Lower lobe of right lung (tissue), 2 donors: Measurements from ENCODE around the gene FAM170B. TPM values are rescaled to one million over a fixed set of nuclear protein-coding genes. Genes with fewer than 3 reads are reported as not detected.

ENCODE experiments used
- ATAC-seq, 2 donors: fragments of 200-7000 bp; cut with Tn5 transposase; one replicate each; pipeline ENCODE4 v1.9.1; 2020 to 2022; ENCODE audit warnings: mild to moderate bottlenecking in 2 of 2, moderate library complexity in 2 of 2
- DNase-seq: peaks from one replicate; pipeline ENCODE4 v3.0.0-alpha.2; 2020
- H3K27ac ChIP-seq: fragments of 200-600 bp; one replicate; pipeline ENCODE4 v1.8.0; 2022
- H3K27me3 ChIP-seq: fragments of 200-600 bp; one replicate; pipeline ENCODE4 v1.8.0; 2022; ENCODE audit warnings: low read depth
- H3K36me3 ChIP-seq: fragments of 200-600 bp; one replicate; pipeline ENCODE4 v1.8.0; 2022; ENCODE audit warnings: mild to moderate bottlenecking
- H3K4me1 ChIP-seq: fragments of 200-600 bp; one replicate; pipeline ENCODE4 v1.8.0; 2022
- H3K4me3 ChIP-seq: fragments of 200-600 bp; one replicate; pipeline ENCODE4 v1.8.0; 2022; ENCODE audit warnings: mild to moderate bottlenecking
- H3K9me3 ChIP-seq: fragments of 200-600 bp; one replicate; pipeline ENCODE4 v1.8.0; 2022
- CTCF ChIP-seq: fragments of 200-600 bp; IDR thresholded peaks from one replicate; pipeline ENCODE4 v1.8.0; 2022; ENCODE audit warnings: antibody characterized with exemption, mild to moderate bottlenecking
- intact Hi-C: fragments of 100-400 bp; cut with DNase I; formaldehyde crosslinking; loops from one replicate; pipeline ENCODE4 v1.11.0; 2022
- total RNA-seq: library from RNA; stranded (reverse); fragmentation: NEBNext Ultra II Directional; extraction: Animal tissue kit (Norgen Biotek cat#: 25700); gene quantifications from one replicate; pipeline ENCODE4 v1.2.1, GENCODE V29; 2021
- donor health status: DM: no; HTN: yes; CAD: no; lungs with severe emphysema.

Gene FAM170B
- total RNA-seq, 1 donor from 2014 or later, result not detected

DNA sequence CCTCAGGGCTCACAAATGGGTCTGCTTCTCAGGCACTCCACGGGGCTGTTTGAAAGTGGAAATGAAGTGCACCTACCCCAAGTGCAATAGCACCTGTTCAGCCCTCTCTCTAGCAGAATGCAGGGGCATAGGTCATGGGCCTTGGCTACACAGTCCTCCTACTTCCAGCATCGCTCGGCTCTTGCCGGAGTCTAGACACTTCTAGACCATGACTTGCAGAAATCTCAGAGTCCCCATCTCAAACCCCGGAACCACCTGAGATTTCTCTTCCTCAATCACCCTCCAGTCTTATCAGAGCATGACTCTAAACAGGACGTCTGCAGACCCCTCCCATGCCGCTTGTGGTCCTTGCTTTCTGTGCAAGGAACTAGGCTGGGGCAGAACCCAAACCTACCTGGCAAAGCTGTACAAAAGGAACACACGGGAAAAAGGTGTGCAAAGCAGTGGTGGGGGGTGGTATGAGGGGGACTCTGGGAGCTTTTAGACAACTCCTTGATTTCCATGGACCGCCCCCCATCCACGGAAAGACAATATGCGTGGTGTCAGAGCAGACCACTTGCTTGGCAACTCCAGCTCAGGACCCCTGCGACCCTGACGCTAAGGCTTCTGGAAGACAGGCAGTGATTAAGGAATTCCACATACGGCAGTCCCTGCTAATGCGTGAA lies 40.6 kb upstream of the FAM170B start:
- intact Hi-C loops, result no loop called here
- DNase-seq, result no peak
- H3K27ac ChIP-seq, result no peak overlapping the region
- H3K4me3 ChIP-seq, result no peak overlapping the region
- H3K36me3 ChIP-seq, result no peaks in the 10 kb centered on the region
- H3K9me3 ChIP-seq, result no peaks in the 10 kb centered on the region
- peaks cover 53% of the 10 kb centered on the region for H3K4me1 ChIP-seq
- ATAC-seq, result no peak
- TF ChIP-seq CTCF, result no peak
- H3K27me3 ChIP-seq, result no peaks in the 10 kb centered on the region

DNA sequence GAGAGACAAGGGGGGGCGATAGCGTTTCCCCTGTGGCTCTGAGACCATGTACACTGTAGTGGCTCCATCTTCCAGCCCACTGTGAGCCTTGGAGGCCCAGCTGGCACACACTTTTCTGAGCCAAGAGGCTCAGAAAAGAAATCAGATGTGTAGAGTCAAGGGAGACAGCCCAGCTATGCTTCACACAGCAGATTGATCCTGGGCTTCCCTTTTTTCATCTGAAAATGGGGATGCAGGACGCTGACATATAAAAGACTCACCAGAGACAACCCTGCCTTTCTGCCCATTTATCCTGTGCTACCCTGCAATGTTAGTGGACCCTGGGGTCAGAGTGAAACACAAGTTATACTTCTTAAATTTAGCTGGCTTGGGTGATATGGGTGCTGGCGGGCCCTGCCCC lies 40.0 kb upstream of the FAM170B start:
- DNase-seq (no peak), ATAC-seq (no peak)
- Histone ChIP-seq H3K4me1 (peaks cover 50% of the 10 kb centered on the region), H3K9me3 (no peaks in the 10 kb centered on the region), H3K36me3 (no peaks in the 10 kb centered on the region), H3K27me3 (no peaks in the 10 kb centered on the region), H3K4me3 (no peak overlapping the region), H3K27ac (no peak overlapping the region)
- TF ChIP-seq CTCF, result no peak
- intact Hi-C loops, result no loop called here

DNA sequence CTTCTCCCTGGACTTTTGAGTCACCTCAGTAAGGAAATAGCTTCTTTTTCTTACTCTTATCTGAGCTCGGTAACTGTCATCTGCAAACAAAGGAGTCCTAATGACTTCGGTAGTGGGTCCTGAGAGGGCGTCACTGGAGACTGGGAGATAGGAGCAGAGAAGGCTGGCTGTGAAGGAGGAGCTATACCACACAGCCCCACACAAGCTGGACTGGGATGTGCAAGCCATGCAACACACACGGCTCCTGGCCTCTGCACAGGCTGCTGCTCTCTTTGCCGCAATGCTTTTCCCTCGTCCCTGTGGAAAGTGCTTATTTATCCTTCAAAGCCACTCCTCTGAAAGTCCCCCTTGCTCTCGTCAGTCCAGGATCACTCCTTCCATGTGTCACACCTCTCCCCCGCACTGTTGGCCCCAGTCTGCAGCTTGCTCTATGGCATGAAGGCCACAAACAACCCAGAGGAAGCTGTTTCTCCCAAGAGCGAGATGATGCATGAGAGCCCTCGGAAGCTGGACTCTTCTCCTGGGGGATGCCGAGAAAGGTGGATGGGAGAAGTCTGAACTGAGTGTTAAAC lies 39.5 kb upstream of the FAM170B start:
- intact Hi-C loops, result no loop called here
- no peak overlapping the region for H3K4me3 ChIP-seq
- ATAC-seq, result no peak
- H3K27me3 ChIP-seq, result no peaks in the 10 kb centered on the region
- peaks cover 44% of the 10 kb centered on the region for H3K4me1 ChIP-seq
- H3K9me3 ChIP-seq, result no peaks in the 10 kb centered on the region
- H3K27ac ChIP-seq, result no peak overlapping the region
- DNase-seq, result no peak
- no peak for TF ChIP-seq CTCF
- no peaks in the 10 kb centered on the region for H3K36me3 ChIP-seq

DNA sequence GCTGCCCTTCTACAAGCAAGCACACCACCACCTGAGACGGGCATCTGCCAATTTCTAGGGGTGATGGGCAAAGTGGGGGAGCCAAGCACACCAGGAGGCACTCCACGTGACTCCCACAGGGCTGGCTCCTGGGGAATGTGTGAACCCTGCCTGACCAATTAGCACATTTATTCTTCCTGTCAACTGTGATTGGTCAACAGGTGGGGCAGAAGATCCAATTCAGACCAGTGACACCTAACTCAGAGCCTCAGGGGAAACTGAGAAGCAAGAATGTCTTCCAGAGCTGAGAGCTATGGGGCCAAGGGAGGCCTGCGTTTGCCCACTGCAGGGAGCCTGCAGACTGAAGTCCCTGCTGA lies 38.9 kb upstream of the FAM170B start:
- H3K27me3 ChIP-seq, result no peaks in the 10 kb centered on the region
- H3K9me3 ChIP-seq, result no peaks in the 10 kb centered on the region
- H3K27ac ChIP-seq, result no peak overlapping the region
- intact Hi-C loops, result no loop called here
- peaks cover 39% of the 10 kb centered on the region for H3K4me1 ChIP-seq
- no peak overlapping the region for H3K4me3 ChIP-seq
- no peak for TF ChIP-seq CTCF
- no peaks in the 10 kb centered on the region for H3K36me3 ChIP-seq
- no peak for DNase-seq
- no peak for ATAC-seq

DNA sequence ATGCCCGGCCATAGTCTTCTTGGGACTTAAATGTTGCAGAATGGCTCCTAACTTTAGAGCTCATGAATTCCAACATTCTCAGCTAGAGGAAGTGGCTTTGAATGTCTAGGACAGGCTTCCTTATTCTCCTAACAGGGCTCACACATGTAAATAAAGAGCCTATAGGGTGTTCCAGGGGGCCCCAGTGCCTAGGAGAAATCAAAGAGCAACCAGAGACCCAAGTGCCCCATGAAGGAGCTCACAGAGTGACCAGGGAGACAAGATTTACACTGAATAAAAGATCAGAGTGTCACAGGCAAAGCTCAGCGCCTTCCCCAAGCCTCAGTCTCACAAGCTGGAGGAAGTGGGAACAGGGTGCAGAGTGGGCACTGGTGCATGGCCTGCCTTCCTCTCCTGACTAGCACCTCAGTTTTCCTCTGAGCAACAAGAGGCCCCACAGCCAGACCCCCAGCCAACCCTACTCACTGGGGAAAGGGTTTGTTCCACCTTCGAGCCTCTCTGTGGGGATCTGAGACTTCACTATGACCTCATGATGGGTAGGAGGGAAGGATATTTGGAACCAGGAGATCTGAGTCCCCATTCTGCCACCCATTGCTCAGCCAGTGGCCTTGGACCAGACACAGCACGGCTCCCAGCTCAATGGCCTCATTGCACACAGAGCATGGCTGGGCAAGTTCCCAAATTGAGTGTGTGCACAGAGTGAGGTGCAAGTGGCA lies 38.4 kb upstream of the FAM170B start:
- Histone ChIP-seq H3K4me3 (no peak overlapping the region), H3K27ac (no peak overlapping the region), H3K9me3 (no peaks in the 10 kb centered on the region), H3K36me3 (no peaks in the 10 kb centered on the region), H3K27me3 (no peaks in the 10 kb centered on the region), H3K4me1 (peaks cover 34% of the 10 kb centered on the region)
- TF ChIP-seq CTCF, result no peak
- intact Hi-C loops, result no loop called here
- DNase-seq, result no peak
- ATAC-seq, result no peak
